HCT116 (cell line): Measurements from ENCODE around the gene ACADVL. TPM values are rescaled to one million over a fixed set of nuclear protein-coding genes. Genes with fewer than 3 reads are reported as not detected.

ENCODE experiments used
- ATAC-seq: fragments of 200-7000 bp; cut with Tn5 transposase; 2 replicates; pipeline ENCODE4 v1.9.1; 2020; ENCODE audit warnings: mild to moderate bottlenecking, moderate library complexity
- BruUV-seq: library from RNA; stranded (reverse); fragments of 400-500 nt; replicated peaks from 2 replicates; lab custom pipeline; 2021; lab: Mats Ljungman, UMichigan
- CTCF ChIA-PET: fragments of 300-600 bp; sonication (Branson Sonifier 250); formaldehyde crosslinking; loops from one replicate; lab custom pipeline; 2021; ENCODE audit warnings: antibody characterized with exemption; lab: Charles Lee
- POLR2A ChIA-PET: fragments of 300-600, 350-600 bp; sonication (Branson Sonifier 250); formaldehyde crosslinking; loops from one replicate; lab custom pipeline; 2021; ENCODE audit warnings: antibody characterized with exemption; lab: Charles Lee
- RAD21 ChIA-PET, 2 experiments: fragments of 300-600 bp; sonication (Branson Sonifier 250); formaldehyde crosslinking; loops; one replicate each; lab custom pipeline; 2023; ENCODE audit warnings: low total read pairs in 2 of 2; ENCODE audit not compliant: uncharacterized antibody in 2 of 2, unreplicated experiment in 2 of 2, low non-redundant PET in 1 of 2; lab: Charles Lee
- DNase-seq: peaks from one replicate; pipeline ENCODE4 v3.0.0-alpha.2; 2010; ENCODE audit warnings: low read depth, low spot score
- H2AFZ ChIP-seq: fragments of 200-600 bp; shearing (Covaris generic), sonication (generic); 2 replicates; pipeline ENCODE4 v1.6.1; 2017; ENCODE audit warnings: low read depth, mixed run types, mixed read lengths, antibody characterized with exemption, low read length; ENCODE audit not compliant: poor library complexity, severe bottlenecking
- H3K27ac ChIP-seq: 2 replicates; pipeline ENCODE4 v1.5.1; 2012; ENCODE audit warnings: low read depth, low read length
- H3K27me3 ChIP-seq: fragments of 200-600 bp; sonication (generic); 2 replicates; pipeline ENCODE4 v1.6.1; 2016; ENCODE audit warnings: mixed run types, low read length, mixed read lengths; ENCODE audit not compliant: insufficient read depth
- H3K36me3 ChIP-seq, 2 experiments: fragments of 200-500 bp in 1 of 2; fragments of 200-600 bp in 1 of 2; sonication (Bioruptor generic) in 1 of 2; sonication (generic) in 1 of 2; 2 replicates each; pipeline versions ENCODE4 v1.5.1 to v1.6.1; 2014 to 2016; ENCODE audit warnings: low read length in 2 of 2, inconsistent platforms in 1 of 2, mixed read lengths in 1 of 2, mixed run types in 1 of 2; ENCODE audit not compliant: insufficient read depth in 2 of 2, control insufficient read depth in 1 of 2
- H3K4me1 ChIP-seq, 2 experiments: fragments of 200-600 bp in 1 of 2; sonication (generic) in 1 of 2; 2 replicates each; pipeline versions ENCODE4 v1.5.1 to v1.6.1; 2012 to 2017; ENCODE audit warnings: low read length in 2 of 2, inconsistent platforms in 1 of 2, mild to moderate bottlenecking in 1 of 2, mixed read lengths in 1 of 2, mixed run types in 1 of 2, moderate library complexity in 1 of 2; ENCODE audit not compliant: insufficient read depth in 2 of 2, control insufficient read depth in 1 of 2
- H3K4me2 ChIP-seq: fragments of 200-600 bp; sonication (generic); 2 replicates; pipeline ENCODE4 v1.6.1; 2017; ENCODE audit warnings: mixed run types, low read length, mixed read lengths
- H3K4me3 ChIP-seq, 2 experiments: fragments of 200-600 bp in 1 of 2; sonication (generic) in 1 of 2; replicated peaks in 1 of 2; 2 replicates each; pipeline ENCODE4 v1.5.1; 2011 to 2016; ENCODE audit warnings: low read length in 2 of 2, control low read depth in 1 of 2, low read depth in 1 of 2, mild to moderate bottlenecking in 1 of 2, mixed read lengths in 1 of 2, mixed run types in 1 of 2
- H3K79me2 ChIP-seq: fragments of 200-600 bp; sonication (generic); 2 replicates; pipeline ENCODE4 v1.6.1; 2017; ENCODE audit warnings: mild to moderate bottlenecking, mixed run types, low read length, moderate library complexity, mixed read lengths; ENCODE audit not compliant: insufficient read depth
- H3K9ac ChIP-seq: fragments of 200-600 bp; sonication (generic); 2 replicates; pipeline ENCODE4 v1.6.1; 2016; ENCODE audit warnings: low read length, mixed read lengths
- H3K9me2 ChIP-seq: fragments of 200-600 bp; sonication (generic), shearing (Covaris generic); 2 replicates; pipeline ENCODE4 v1.6.1; 2017; ENCODE audit warnings: mixed run types, mild to moderate bottlenecking, moderate library complexity; ENCODE audit not compliant: insufficient read depth
- H3K9me3 ChIP-seq, 2 experiments: fragments of 200-500 bp in 1 of 2; fragments of 200-600 bp in 1 of 2; sonication (Bioruptor generic) in 1 of 2; sonication (generic) in 1 of 2; 2 replicates each; pipeline ENCODE4 v1.6.1; 2014 to 2017; ENCODE audit warnings: low read length in 2 of 2, mixed read lengths in 2 of 2, inconsistent platforms in 1 of 2, low read depth in 1 of 2, mild to moderate bottlenecking in 1 of 2, mixed run types in 1 of 2, moderate library complexity in 1 of 2; ENCODE audit not compliant: control insufficient read depth in 1 of 2, insufficient read depth in 1 of 2
- H4K20me1 ChIP-seq: fragments of 200-600 bp; sonication (generic), shearing (Covaris generic); 2 replicates; pipeline ENCODE4 v1.6.1; 2017; ENCODE audit warnings: mixed run types, mild to moderate bottlenecking, moderate library complexity; ENCODE audit not compliant: insufficient read depth
- EGR1 ChIP-seq: IDR thresholded peaks from 2 replicates; pipeline ENCODE4 v1.6.1; 2012; ENCODE audit warnings: low read depth
- ELF1 ChIP-seq: IDR thresholded peaks from 2 replicates; pipeline ENCODE4 v1.6.1; 2012; ENCODE audit warnings: low read depth, borderline replicate concordance
- POLR2A ChIP-seq: IDR thresholded peaks from 2 replicates; pipeline ENCODE4 v1.7.0; 2011; ENCODE audit warnings: borderline replicate concordance; ENCODE audit not compliant: insufficient read depth, insufficient read length; ENCODE audit errors: extremely low read depth
- RAD21 ChIP-seq: IDR thresholded peaks from 2 replicates; pipeline ENCODE4 v1.6.1; 2012; ENCODE audit warnings: low read depth, mild to moderate bottlenecking
- REST ChIP-seq: IDR thresholded peaks from 2 replicates; pipeline ENCODE4 v1.6.1; 2012; ENCODE audit warnings: low read depth
- SRF ChIP-seq: IDR thresholded peaks from 2 replicates; pipeline ENCODE4 v1.6.1; 2012; ENCODE audit warnings: low read depth
- ZNF274 ChIP-seq: fragments of 200-500 bp; sonication (Bioruptor generic); IDR thresholded peaks from 2 replicates; pipeline ENCODE4 v1.6.1; 2014; ENCODE audit warnings: mild to moderate bottlenecking, low read depth, low read length, inconsistent platforms
- intact Hi-C: fragments of 100-400 bp; cut with micrococcal nuclease; formaldehyde crosslinking; loops from 2 replicates; pipeline ENCODE4 v1.10.0; 2022
- total RNA-seq: library from RNA; stranded (reverse); gene quantifications from one replicate; pipeline ENCODE4 v1.2.1, GENCODE V29; 2021; ENCODE audit not compliant: unreplicated experiment

The ACADVL gene
- total RNA-seq, 1 experiment from 2014 or later: 554 TPM

DNA sequence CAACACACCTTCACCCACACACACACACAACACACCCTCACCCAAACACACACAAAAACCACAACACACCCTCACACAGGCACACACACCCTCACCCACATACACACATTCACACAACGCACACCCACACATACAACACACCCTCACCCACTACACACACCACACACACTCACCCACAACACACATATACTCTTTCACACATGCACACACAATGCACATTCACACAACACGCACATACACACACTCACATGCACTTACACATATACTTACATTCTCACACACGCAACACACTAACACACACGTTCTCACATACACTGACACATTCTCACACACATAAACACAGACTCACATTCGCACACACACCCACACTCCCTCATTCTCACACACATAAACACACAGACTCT lies 44.4 kb upstream of the ACADVL start:
- CTCF ChIA-PET: no interaction called here
- Histone ChIP-seq H3K9me3 (peaks cover 0 to 7% of the 10 kb centered on the region in 2 experiments; a peak in 1 of 4 replicates), H2AFZ (no peak overlapping the region), H3K27ac (no peak overlapping the region), H3K4me2 (no peak overlapping the region), H3K9ac (no peak overlapping the region), H3K9me2 (no peaks in the 10 kb centered on the region), H3K36me3 (no peaks in the 10 kb centered on the region), H3K4me1 (peaks cover 7 to 15% of the 10 kb centered on the region in 2 experiments), H3K4me3 (no peak overlapping the region), H3K27me3 (no peaks in the 10 kb centered on the region), H3K79me2 (no peaks in the 10 kb centered on the region), H4K20me1 (no peaks in the 10 kb centered on the region)
- POLR2A ChIA-PET: no interaction called here
- TF ChIP-seq REST: no peak
- no peak for TF ChIP-seq RAD21
- TF ChIP-seq POLR2A: no peak
- no peak for TF ChIP-seq ELF1
- TF ChIP-seq ZNF274: no peak
- TF ChIP-seq EGR1: no peak
- TF ChIP-seq SRF: no peak
- RAD21 ChIA-PET: no interaction called here
- no peak for DNase-seq
- intact Hi-C loops: no loop called here
- BruUV-seq: no TSS peak
- ATAC-seq: no peak
